ENCODE results near the gene INSYN2B.

Gene INSYN2B

GRCh38 chr5:169939731-169940130, 40.6 kb downstream of the INSYN2B start:
- no peak overlapping the region for H3K27ac ChIP-seq (ENCODE audit: low read length)
- H3K9ac ChIP-seq (ENCODE audit: low read length) = no peak overlapping the region
- no peaks in the 10 kb centered on the region for H3F3A ChIP-seq (ENCODE audit: insufficient read depth, low read length)
- peaks cover 14% of the 10 kb centered on the region for H3K4me1 ChIP-seq (ENCODE audit: low read length)
- H3K79me2 ChIP-seq (ENCODE audit: low read length) = no peaks in the 10 kb centered on the region
- H3K4me3 ChIP-seq (ENCODE audit: low read length) = no peak overlapping the region
- H3K27me3 ChIP-seq (replicated peaks; ENCODE audit: insufficient read depth, low read length) = no peaks in the 10 kb centered on the region
- TF ChIP-seq CTCF (IDR thresholded peaks at IDR 0.05; ENCODE audit: low read length) = no peak
- no peak for DNase-seq
- H3K9me2 ChIP-seq (replicated peaks; ENCODE audit: insufficient read depth, low read length) = no peaks in the 10 kb centered on the region
- no peak overlapping the region for H2AFZ ChIP-seq (ENCODE audit: low read length)
- H4K20me1 ChIP-seq (ENCODE audit: insufficient read depth, low read length) = no peaks in the 10 kb centered on the region
- H3K36me3 ChIP-seq (replicated peaks; ENCODE audit: insufficient read depth, low read length) = no peaks in the 10 kb centered on the region
- no peak overlapping the region for H3K4me2 ChIP-seq (ENCODE audit: low read depth, low read length)
- H3K9me3 ChIP-seq (replicated peaks; ENCODE audit: insufficient read depth, low read length) = no peaks in the 10 kb centered on the region

- H3K4me2 ChIP-seq (ENCODE audit: low read depth, low read length) = no peak overlapping the region
- no peaks in the 10 kb centered on the region for H3K9me3 ChIP-seq (replicated peaks; ENCODE audit: insufficient read depth, low read length)
- no peak overlapping the region for H2AFZ ChIP-seq (ENCODE audit: low read length)
- H3K79me2 ChIP-seq (ENCODE audit: low read length) = no peaks in the 10 kb centered on the region
- no peaks in the 10 kb centered on the region for H3F3A ChIP-seq (ENCODE audit: insufficient read depth, low read length)
- no peak for DNase-seq
- H3K9ac ChIP-seq (ENCODE audit: low read length) = no peak overlapping the region
- peaks cover 14% of the 10 kb centered on the region for H3K4me1 ChIP-seq (ENCODE audit: low read length)
- no peaks in the 10 kb centered on the region for H3K36me3 ChIP-seq (replicated peaks; ENCODE audit: insufficient read depth, low read length)
- H3K27ac ChIP-seq (ENCODE audit: low read length) = no peak overlapping the region
- H3K4me3 ChIP-seq (ENCODE audit: low read length) = no peak overlapping the region
- no peak for TF ChIP-seq EZH2 (optimal IDR thresholded peaks at IDR 0.05; ENCODE audit: low read depth, low read length)
- no peaks in the 10 kb centered on the region for H3K9me2 ChIP-seq (replicated peaks; ENCODE audit: insufficient read depth, low read length)
- no peaks in the 10 kb centered on the region for H4K20me1 ChIP-seq (ENCODE audit: insufficient read depth, low read length)
- H3K27me3 ChIP-seq (replicated peaks; ENCODE audit: insufficient read depth, low read length) = no peaks in the 10 kb centered on the region
Observed at GRCh38 chr5:169938439-169938838, 41.9 kb downstream of the INSYN2B start.

DNA sequence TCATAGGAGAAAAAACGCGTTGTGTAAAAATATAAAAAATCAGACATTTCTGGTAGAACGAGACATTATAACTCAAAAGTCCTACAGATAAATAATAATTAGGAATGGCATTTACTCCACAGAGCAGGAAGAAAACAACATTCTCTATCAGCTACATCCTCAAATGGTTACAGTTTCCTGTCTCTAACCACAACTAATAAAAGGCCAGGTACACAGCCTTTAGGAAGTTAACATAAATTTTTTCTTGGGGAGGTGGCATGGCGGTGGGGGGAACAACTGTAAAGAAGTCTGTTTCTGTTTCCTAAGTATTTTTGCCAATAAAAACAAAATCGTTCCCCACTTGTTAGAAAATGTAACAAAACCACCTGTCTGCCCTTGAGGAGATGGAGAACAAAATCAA, 44.5 kb downstream of the INSYN2B start:
- no peaks in the 10 kb centered on the region for H3K9me3 ChIP-seq (replicated peaks; ENCODE audit: insufficient read depth, low read length)
- H4K20me1 ChIP-seq (ENCODE audit: insufficient read depth, low read length) = no peaks in the 10 kb centered on the region
- TF ChIP-seq CTCF (IDR thresholded peaks at IDR 0.05; ENCODE audit: low read length) (no peak), EZH2phosphoT487 (IDR thresholded peaks at IDR 0.05; ENCODE audit: low read length) (no peak), EZH2 (optimal IDR thresholded peaks at IDR 0.05; ENCODE audit: low read depth, low read length) (no peak)
- no peak overlapping the region for H2AFZ ChIP-seq (ENCODE audit: low read length)
- DNase-seq = no peak
- H3K9ac ChIP-seq (ENCODE audit: low read length) = no peak overlapping the region
- H3K9me2 ChIP-seq (replicated peaks; ENCODE audit: insufficient read depth, low read length) = no peaks in the 10 kb centered on the region
- no peaks in the 10 kb centered on the region for H3F3A ChIP-seq (ENCODE audit: insufficient read depth, low read length)
- peaks cover 14% of the 10 kb centered on the region for H3K4me1 ChIP-seq (ENCODE audit: low read length)
- H3K36me3 ChIP-seq (replicated peaks; ENCODE audit: insufficient read depth, low read length) = no peaks in the 10 kb centered on the region
- H3K79me2 ChIP-seq (ENCODE audit: low read length) = no peaks in the 10 kb centered on the region
- H3K27me3 ChIP-seq (replicated peaks; ENCODE audit: insufficient read depth, low read length) = no peaks in the 10 kb centered on the region
- no peak overlapping the region for H3K4me3 ChIP-seq (ENCODE audit: low read length)
- H3K4me2 ChIP-seq (ENCODE audit: low read depth, low read length) = no peak overlapping the region
- no peak overlapping the region for H3K27ac ChIP-seq (ENCODE audit: low read length)

DNA sequence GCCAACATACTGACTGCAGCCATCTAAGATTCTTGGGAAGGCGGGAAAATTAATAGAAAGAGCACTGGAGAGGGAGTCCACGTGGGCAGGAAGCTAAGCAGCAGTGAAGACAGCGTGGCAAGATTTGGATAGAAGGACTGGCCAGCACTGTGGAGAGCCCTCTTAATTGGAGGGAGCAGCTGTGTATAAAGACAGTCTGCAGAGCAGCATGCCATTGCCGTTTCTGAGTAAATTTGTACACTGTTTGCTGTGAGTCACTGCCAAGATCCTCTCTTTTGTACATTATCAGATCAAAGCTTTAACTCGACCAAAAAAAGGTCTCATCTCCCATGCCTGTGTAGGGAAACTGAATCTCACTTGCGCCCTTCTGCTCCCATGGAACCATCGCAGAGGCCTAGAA, 45.3 kb downstream of the INSYN2B start:
- no peak for DNase-seq
- no peak overlapping the region for H3K4me2 ChIP-seq (ENCODE audit: low read depth, low read length)
- no peak overlapping the region for H3K4me3 ChIP-seq (ENCODE audit: low read length)
- no peaks in the 10 kb centered on the region for H4K20me1 ChIP-seq (ENCODE audit: insufficient read depth, low read length)
- H3K79me2 ChIP-seq (ENCODE audit: low read length) = no peaks in the 10 kb centered on the region
- TF ChIP-seq EZH2phosphoT487 (IDR thresholded peaks at IDR 0.05; ENCODE audit: low read length) = no peak
- TF ChIP-seq EZH2 (optimal IDR thresholded peaks at IDR 0.05; ENCODE audit: low read depth, low read length) = no peak
- no peak for TF ChIP-seq CTCF (IDR thresholded peaks at IDR 0.05; ENCODE audit: low read length)
- no peaks in the 10 kb centered on the region for H3F3A ChIP-seq (ENCODE audit: insufficient read depth, low read length)
- H2AFZ ChIP-seq (ENCODE audit: low read length) = no peak overlapping the region
- no peak overlapping the region for H3K27ac ChIP-seq (ENCODE audit: low read length)
- no peaks in the 10 kb centered on the region for H3K9me2 ChIP-seq (replicated peaks; ENCODE audit: insufficient read depth, low read length)
- H3K4me1 ChIP-seq (ENCODE audit: low read length) = peaks cover 14% of the 10 kb centered on the region
- H3K36me3 ChIP-seq (replicated peaks; ENCODE audit: insufficient read depth, low read length) = no peaks in the 10 kb centered on the region
- no peaks in the 10 kb centered on the region for H3K9me3 ChIP-seq (replicated peaks; ENCODE audit: insufficient read depth, low read length)
- H3K9ac ChIP-seq (ENCODE audit: low read length) = no peak overlapping the region
- H3K27me3 ChIP-seq (replicated peaks; ENCODE audit: insufficient read depth, low read length) = no peaks in the 10 kb centered on the region
